Skin epidermis (tissue), 12 donors: ENCODE results near the gene DSG4.
"Not testable (repeated sequence)": the region's sequence is repeated elsewhere in the genome, so short reads cannot be mapped to it uniquely, and the experiment has no call there.

Experiments used
- H3K27ac ChIP-seq, 21 experiments: fragments of 200-600 bp; sonication (generic) in 11 of 21; one replicate each; pipeline ENCODE4 v1.5.0; 2020; ENCODE audit warnings: mild to moderate bottlenecking in 3 of 21, inconsistent platforms in 2 of 21, moderate library complexity in 2 of 21
- H3K4me3 ChIP-seq, 7 experiments: fragments of 200-600 bp; sonication (generic) in 2 of 7; one replicate each; pipeline ENCODE4 v1.5.0; 2020; ENCODE audit warnings: inconsistent platforms in 2 of 7, mild to moderate bottlenecking in 2 of 7, moderate library complexity in 1 of 7

Gene DSG4, protein sequence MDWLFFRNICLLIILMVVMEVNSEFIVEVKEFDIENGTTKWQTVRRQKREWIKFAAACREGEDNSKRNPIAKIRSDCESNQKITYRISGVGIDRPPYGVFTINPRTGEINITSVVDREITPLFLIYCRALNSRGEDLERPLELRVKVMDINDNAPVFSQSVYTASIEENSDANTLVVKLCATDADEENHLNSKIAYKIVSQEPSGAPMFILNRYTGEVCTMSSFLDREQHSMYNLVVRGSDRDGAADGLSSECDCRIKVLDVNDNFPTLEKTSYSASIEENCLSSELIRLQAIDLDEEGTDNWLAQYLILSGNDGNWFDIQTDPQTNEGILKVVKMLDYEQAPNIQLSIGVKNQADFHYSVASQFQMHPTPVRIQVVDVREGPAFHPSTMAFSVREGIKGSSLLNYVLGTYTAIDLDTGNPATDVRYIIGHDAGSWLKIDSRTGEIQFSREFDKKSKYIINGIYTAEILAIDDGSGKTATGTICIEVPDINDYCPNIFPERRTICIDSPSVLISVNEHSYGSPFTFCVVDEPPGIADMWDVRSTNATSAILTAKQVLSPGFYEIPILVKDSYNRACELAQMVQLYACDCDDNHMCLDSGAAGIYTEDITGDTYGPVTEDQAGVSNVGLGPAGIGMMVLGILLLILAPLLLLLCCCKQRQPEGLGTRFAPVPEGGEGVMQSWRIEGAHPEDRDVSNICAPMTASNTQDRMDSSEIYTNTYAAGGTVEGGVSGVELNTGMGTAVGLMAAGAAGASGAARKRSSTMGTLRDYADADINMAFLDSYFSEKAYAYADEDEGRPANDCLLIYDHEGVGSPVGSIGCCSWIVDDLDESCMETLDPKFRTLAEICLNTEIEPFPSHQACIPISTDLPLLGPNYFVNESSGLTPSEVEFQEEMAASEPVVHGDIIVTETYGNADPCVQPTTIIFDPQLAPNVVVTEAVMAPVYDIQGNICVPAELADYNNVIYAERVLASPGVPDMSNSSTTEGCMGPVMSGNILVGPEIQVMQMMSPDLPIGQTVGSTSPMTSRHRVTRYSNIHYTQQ

DNA sequence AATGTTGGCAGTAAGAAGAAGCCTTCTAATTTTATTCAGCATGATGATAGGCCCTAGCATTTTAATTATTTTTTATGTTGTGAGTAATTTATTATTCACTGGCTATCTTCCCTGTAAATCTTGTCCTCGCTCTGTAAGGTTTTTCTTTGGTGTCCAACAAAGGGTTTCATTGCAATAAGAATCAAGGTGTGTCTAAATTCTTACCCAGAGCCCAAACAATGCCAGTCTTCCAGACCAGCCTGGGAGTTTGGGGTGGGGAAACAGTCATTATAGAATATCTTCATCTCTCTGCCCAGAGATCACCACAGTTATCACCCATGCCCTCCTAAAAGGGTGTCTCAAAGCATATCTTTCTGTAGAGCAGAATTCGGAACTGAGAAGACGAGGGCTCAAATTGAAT lies at the start of gene DSG4:
Gene DSG4, plus strand, starts transcription at position 301 of the 400 bp plus-strand sequence. CDS start 135 bp downstream, outside the sequence.
- no peak within 1 kb of the TSS for H3K4me3 ChIP-seq
- H3K27ac ChIP-seq: no peak within 1 kb of the TSS

DNA sequence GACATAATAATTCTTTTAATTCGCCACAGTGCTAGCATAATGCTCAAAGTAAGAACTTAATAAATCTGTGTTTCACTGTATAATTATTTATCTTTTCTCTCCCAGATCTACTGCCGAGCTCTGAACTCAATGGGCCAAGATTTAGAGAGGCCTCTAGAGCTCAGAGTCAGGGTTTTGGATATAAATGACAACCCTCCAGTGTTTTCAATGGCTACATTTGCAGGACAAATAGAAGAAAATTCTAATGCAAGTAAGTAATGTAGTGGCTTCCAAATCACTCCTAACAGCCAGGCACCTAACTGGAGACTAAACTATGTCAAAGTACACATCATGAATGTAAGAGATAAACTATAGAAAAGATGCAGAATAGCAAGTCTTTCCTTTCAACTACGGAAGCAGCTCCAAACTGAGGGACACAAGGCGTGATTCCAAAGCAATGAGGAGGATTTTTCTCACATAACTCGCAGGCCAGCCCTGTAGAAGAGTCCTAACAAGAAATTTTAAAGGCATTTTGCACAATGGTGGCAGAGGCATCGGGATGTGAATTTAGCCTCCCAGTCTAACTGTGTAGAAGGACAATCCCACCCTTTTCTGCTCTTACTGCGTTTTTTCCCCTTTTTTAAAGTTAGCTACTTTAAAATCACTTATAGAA lies 46.7 kb upstream of the DSG4 start:
- no peak overlapping the region for H3K4me3 ChIP-seq
- no peak overlapping the region for H3K27ac ChIP-seq

DNA sequence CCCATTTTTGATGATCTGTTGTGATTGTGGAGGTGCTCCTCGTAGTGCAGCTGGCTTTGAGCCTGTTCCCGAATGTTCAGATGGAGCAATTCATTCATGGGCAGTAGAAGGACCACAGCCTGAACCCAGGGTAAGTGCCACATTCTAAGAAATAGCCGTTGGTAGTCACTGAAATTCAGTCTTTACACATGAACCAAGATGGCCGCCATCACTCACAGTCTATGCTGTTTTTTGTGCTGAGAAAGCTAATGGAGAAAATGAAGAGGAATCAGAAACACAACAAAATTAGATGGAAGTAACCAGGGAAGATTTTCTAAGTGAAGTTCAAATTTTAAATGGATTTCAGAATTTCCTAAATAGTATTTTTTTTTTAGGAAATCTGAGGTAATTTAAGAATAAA lies 33.1 kb upstream of the DSG4 start:
- Histone ChIP-seq H3K4me3 (no peak overlapping the region), H3K27ac (no peak overlapping the region)

DNA sequence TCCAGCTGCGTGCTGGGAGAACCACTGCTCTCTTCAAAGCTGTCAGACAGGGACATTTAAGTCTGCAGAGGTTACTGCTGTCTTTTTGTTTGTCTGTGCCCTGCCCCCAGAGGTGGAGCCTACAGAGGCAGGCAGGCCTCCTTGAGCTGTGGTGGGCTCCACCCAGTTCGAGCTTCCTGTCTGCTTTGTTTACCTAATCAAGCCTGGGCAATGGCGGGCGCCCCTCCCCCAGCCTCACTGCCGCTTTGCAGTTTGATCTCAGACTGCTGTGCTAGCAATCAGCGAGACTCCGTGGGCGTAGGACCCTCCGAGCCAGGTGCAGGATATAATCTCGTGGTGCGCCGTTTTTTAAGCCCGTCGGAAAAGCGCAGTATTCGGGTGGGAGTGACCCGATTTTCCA lies 23.2 kb upstream of the DSG4 start:
- H3K4me3 ChIP-seq, H3K27ac ChIP-seq: not testable (repeated sequence)

DNA sequence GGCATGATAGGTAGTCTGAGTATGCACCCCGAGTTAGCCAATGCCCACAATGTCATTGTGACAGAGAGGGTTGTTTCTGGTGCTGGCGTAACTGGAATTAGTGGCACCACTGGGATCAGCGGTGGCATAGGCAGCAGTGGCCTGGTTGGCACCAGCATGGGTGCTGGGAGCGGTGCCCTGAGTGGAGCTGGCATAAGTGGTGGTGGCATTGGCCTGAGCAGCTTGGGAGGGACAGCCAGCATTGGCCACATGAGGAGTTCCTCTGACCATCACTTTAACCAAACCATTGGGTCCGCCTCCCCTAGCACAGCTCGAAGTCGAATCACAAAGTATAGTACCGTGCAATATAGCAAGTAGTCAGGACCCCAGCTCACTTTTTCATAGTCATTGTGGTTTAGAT lies 21.6 kb upstream of the DSG4 start:
- Histone ChIP-seq H3K4me3 (no peak overlapping the region), H3K27ac (no peak overlapping the region)

DNA sequence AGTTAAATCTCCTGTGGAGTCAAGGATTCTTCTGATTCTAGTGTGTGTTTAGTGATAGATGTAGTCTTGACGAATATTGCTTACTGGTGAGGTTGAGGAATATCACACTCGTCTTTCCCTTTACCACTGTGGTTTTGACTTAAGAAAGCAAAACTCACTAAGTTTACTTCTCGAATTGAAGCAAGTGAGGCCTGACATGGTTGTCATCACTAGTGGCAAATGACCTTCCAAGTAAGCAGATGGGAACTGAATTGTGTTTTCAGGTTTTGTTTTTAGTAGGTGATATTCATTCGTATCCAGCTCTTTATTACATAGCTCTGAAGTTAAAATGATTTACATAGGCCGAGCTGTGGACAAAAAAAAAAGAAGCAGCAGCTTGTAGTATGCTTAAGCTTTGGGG lies 20.6 kb upstream of the DSG4 start:
- Histone ChIP-seq H3K27ac (no peak overlapping the region), H3K4me3 (no peak overlapping the region)

DNA sequence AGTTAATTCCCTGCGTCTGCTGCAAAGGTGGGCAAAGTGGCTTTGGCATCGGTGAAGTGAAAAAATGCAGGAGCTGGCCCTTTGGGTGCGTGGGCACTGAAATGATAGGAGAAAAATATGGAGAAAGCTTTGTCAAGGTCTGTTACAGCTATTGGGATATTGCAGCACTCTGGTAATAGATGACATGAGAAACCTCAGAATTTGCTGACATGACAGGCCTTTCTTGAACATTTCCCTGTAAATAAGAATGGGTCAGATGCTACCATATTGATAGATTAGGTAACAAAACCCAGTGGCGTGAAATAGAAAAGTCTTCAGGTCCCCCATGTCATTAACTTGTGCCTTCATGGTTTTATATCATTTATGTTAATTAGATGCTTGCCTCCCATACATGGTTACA lies 12.4 kb upstream of the DSG4 start:
- Histone ChIP-seq H3K4me3 (no peak overlapping the region), H3K27ac (no peak overlapping the region)

DNA sequence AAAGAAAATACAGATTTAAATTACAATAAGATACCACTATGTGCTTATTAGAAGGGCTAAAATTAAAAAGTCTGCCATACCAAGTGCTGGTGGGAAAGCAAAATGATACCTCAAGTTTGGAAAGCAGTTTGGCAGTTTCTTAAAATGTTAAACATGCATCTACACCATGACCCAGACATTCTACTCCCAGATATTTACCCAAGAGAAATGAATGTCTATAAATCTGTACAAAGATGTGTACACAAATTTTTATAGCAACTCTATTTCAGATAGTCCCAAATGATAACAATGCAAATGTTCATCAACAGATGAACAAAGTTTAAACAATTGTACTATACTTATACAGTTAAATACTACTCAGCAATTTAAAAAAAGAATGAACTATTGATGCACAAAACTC lies 7.1 kb upstream of the DSG4 start:
- Histone ChIP-seq H3K27ac (no peak overlapping the region), H3K4me3 (no peak overlapping the region)

DNA sequence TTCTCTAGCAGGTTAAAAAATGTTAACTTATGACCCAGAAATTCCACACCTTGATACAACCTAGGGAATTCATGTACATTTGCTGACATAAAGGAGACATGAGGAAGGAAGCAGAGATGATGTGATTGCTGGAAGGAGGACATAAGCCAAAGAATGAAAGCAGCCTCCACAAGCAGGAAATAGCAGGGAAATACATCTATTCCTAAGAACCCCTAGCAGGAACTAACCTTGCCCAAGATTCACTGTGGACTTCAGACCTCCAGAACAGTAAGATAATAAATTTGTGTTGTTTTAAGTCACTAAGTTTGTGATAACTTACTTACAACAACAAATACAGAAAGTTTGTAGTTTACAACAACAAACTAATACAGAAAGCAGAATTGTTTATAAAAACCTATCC lies 4.6 kb upstream of the DSG4 start:
- Histone ChIP-seq H3K4me3 (no peak overlapping the region), H3K27ac (no peak overlapping the region)

DNA sequence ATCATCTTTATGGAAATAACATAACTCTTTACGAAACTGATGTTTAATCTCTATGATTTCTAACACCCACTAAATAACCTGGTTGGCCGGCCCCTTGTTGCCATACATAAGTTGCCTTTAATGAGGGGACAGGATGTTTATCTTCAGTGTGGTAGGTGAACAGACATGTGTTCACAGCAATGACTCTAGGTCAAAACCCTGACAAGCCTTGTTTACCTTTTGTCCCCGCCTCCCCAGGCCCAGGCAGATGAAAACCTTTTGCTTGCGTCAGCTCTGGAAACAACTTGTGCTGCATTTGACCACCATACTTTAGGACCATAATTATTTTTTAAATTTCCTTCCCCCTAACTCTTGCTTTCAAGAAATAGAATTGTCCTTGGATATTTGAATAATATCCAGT lies 2.9 kb upstream of the DSG4 start:
- H3K27ac ChIP-seq: no peak overlapping the region

DNA sequence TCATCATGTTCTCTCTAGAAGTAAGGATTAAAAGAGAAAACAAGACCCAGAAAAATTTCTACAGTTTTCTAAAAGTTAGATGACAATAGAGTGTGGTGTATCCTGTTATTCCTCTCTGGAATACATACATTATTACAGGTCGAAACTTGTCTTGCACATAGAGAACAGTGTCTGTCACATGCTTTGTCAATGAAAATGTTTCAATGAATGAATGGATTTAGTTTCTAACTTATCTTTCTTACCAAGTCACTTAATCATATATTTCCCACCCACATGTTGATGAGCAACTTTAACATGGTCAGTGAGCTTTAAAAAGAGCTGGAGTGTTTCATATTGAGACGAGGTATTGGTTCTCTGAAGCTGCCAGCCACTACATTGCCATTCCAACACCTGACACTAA lies 4.3 kb downstream of the DSG4 start:
- no peak overlapping the region for H3K27ac ChIP-seq
- H3K4me3 ChIP-seq: no peak overlapping the region

More for the DNA sequence above, 2.9 kb upstream of the DSG4 start:
- H3K4me3 ChIP-seq: no peak overlapping the region

DNA sequence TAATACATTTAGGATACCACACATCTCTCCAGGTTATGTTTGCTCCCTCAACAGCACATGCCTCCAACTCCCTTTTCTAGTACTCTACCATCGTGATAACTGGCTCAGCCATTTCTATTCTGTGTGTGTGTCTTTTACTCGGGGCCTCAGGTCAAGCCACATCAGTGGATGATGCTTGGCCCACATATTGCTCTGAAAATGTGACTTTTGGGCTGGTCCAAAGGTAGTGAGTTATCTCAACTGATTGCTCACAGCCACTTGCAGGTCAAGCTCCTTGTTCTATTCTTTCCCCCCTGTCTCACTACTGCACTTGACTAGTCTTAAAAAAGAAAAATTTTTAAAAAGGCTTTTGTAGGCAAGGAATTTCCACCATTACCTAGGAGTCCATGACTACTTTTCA lies 5.5 kb downstream of the DSG4 start:
- H3K27ac ChIP-seq: no peak overlapping the region
- H3K4me3 ChIP-seq: no peak overlapping the region

DNA sequence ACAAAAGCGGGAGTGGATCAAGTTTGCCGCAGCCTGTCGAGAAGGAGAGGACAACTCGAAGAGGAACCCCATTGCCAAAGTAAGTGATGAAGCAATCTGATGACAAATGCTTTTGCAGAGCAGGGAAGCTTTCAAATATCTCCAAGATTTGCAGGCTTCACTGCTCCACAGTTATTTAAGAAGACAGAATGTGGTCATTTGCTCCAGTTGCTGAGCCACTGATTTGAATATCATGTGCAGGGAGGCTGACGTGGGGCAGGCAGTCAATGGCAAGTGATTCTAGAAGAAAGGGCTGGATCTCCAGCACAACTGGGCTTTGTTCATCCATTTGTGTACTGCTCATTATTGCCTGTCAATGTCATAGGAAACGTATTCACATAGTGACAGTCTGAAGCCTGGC lies 10.2 kb downstream of the DSG4 start:
- no peak overlapping the region for H3K4me3 ChIP-seq
- H3K27ac ChIP-seq: no peak overlapping the region

DNA sequence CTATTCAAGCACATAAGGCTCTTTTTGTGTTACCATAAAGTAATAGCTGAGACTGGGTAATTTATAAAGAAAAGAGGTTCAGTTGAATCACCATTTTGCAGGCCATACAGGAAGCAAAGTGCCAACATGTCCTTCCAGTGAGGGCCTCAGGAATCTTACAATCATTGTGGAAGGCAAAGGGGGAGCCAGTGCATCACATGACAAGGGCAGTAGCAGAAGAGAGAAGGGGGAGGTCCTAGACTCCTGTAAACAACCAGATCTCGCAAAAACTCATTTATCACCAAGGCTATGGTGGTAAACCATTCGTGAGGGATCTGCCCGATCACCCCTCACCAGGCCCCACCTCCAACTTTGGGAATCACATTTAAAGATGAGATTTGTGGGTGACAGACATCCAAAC lies 16.7 kb downstream of the DSG4 start:
- H3K4me3 ChIP-seq: no peak overlapping the region
- no peak overlapping the region for H3K27ac ChIP-seq

DNA sequence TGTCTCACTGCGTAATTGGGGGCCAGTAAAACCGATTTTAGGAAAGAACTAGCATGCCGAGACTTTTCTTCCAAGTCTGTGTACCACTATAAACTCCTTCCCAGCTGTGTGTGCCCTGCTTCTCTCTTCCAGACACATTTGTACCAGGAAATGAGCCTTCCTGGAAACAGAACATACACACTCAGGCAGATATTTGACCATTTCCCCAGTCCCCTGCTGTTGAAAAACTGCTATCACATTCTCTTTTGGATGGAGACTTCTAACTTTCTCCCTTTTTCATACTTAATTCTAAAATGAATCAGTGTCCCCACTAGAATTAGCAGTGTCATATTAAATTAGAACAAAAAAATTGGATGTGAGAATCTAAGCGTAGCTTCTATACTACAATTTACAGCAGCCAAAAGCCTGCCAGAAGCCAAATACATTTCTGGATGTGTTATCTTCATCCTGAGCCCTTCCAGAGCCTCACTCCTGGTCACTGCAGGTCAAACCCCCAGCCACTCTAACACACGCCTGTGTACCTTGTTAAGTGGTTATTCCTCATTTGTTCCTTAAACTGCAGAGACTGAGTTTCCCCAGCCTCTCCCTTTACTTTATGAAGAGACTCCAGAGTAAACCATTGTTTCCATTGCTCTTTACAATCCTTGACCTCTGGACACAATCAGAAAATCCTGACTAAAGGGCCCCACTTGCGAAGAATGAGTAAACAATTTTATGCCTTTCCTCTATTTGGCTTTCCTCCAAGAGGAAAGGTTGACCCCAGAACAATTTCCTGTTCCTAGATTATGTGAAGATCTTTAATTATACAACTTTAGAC lies 20.4 kb downstream of the DSG4 start:
- Histone ChIP-seq H3K27ac (no peak overlapping the region), H3K4me3 (no peak overlapping the region)

DNA sequence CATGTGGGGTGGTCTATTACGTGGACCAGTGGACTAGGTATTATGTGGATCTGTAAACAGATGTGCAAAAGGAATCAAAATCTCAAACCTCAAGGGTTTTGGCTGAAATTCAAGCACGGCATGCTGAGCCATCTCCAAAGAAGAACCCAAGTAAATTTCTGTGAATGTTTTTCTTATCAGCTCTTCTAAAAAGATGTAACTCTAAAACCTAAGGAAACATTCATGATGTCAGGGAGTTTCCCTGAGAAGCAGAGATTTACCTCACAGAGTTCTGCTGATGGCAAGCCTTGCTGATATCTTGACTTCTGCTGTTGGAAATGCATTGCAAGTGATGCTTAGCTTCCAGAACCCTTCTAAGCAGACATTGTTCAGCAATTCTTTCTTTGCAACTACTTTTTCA lies 21.6 kb downstream of the DSG4 start:
- no peak overlapping the region for H3K4me3 ChIP-seq
- no peak overlapping the region for H3K27ac ChIP-seq

DNA sequence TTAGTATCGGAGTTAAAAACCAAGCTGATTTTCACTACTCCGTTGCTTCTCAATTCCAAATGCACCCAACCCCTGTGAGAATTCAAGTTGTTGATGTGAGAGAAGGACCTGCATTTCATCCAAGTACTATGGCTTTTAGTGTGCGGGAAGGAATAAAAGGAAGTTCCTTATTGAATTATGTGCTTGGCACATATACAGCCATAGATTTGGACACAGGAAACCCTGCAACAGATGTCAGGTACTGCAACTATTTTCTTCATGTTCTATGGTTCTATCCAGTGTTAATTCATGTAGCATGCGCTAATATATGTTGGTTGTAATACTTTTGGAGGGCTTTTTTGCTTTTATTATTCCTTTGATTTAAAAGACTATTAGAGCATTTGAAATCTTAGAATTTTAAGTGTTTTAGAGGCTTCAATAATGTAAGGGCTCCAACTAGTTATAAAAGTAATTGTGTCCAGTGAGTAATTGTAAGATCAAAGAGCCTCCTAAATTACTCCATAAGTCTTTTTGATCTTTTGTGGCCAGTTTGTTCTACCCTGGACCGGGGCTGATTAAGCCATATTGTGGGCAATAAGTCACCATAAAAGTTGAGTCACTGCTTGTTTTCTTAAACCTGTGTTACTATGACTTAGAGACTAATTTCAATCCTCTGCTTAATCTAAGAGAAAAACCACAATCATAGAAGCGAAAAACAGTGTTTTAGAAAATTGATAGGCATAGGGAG lies 22.9 kb downstream of the DSG4 start:
- Histone ChIP-seq H3K27ac (no peak overlapping the region), H3K4me3 (no peak overlapping the region)

DNA sequence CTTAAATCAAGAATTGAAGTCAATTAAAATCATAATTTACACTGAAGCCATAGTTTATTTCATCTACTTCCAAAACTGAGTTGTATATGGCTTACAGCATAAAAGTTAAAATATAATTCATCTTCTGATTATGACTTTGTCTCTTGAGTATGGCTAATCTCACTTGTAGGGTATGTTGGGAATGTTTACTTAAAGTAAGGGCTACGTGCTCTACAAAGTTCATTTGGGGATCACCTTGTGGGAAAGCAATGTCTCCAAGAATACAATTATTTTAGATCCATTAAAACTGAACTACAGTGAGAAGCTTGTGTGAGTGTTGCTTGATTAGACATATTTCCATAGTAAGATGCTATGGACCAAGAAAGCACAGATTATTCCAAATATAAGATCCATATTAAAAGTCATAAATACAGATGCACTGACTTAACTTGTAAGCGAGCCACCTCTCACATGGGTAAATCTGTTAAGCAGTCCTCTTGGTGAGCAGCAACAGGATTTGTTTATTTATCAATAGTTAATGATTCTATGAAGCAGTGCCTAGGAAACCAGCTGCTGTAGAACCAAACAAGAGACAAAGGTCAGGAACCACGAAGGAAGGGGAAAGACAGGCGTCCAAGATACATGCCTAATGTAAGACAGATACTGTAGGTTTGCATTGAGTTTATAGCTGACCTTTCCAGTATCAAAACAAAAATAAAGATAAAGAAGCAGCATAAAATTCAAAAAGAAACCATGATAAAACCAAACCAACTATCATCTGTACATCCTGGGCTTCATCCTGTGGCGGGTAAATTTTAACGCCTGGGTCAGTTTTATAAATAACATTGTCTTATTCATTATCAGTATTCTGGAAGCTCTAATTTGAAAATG lies 24.8 kb downstream of the DSG4 start:
- H3K27ac ChIP-seq: no peak overlapping the region

More for the DNA sequence above, 24.8 kb downstream of the DSG4 start:
- H3K4me3 ChIP-seq: no peak overlapping the region
